ENCODE measurements around the gene CNTN1.

Gene CNTN1

DNA sequence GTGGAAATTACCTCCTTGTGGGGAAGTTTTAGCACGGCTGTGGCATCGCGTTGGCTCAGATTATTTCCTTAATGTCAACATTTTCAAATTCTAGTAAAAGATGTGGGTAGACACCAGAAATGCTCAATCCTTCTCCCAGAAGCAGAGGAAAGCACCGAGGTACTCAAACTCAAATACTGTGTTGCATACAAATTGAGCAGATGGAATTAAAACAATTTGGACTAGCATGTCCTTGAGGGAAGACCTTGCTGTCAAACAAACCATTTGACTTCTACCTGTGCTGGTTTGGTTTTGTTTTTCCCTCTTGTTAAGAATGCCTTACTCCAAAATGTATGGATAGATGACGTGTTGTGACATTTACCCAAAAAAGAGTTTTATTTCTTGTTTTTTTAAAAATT, 136.4 kb downstream of the CNTN1 start:
- no peaks in the 10 kb centered on the region for H3K36me3 Mint-ChIP-seq
- no peak overlapping the region for H3K4me3 Mint-ChIP-seq
- no peaks in the 10 kb centered on the region for H3K9me3 Mint-ChIP-seq
- H3K27ac Mint-ChIP-seq: no peak overlapping the region
- CTCF ChIA-PET: no interaction called here
- no peaks in the 10 kb centered on the region for H3K27me3 Mint-ChIP-seq
- no peaks in the 10 kb centered on the region for H3K4me1 Mint-ChIP-seq
- DNase-seq: no peak

DNA sequence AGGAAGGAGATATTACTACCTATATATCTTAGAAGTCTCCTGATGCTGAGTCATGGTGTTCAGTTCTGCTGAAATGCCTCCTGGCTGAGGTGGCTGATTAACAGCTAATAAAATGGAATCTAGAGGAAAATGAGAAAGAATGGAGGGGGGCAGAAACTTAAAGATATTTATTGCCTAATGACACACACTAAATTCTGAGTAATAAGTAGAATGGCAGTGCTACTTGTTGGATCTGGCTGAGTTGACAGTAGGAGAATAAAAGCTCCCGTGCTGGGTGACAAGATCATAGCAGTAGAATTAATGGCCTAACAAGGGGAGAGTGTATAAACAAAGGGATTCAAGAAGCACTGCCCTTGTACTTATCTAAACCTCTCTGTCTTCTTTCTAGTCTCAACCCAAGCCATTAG, 137.5 kb downstream of the CNTN1 start:
- no peak overlapping the region for H3K4me3 Mint-ChIP-seq
- H3K4me1 Mint-ChIP-seq: no peaks in the 10 kb centered on the region
- H3K36me3 Mint-ChIP-seq: no peaks in the 10 kb centered on the region
- no peak overlapping the region for H3K27ac Mint-ChIP-seq
- CTCF ChIA-PET: no interaction called here
- H3K27me3 Mint-ChIP-seq: no peaks in the 10 kb centered on the region
- no peak for DNase-seq
- no peaks in the 10 kb centered on the region for H3K9me3 Mint-ChIP-seq

DNA sequence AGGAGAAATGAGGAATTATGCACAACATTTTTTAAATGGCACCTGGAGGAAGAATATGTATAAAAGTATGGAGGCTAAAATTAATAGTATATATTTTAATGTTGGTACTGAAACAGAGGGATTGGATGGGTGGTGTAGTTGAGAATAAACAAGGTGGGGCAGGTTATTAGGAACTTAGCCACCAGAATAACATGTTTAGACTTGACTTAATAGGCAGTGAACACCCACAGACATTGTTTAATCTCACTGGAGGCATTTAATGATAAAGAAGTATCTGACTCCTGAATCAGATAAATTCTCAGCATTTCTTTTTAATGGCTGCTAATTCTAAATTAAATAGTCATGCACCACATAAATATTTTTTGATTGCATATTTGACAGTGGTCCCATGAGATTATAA, 139.7 kb downstream of the CNTN1 start:
- H3K9me3 Mint-ChIP-seq: no peaks in the 10 kb centered on the region
- no peaks in the 10 kb centered on the region for H3K27me3 Mint-ChIP-seq
- H3K4me3 Mint-ChIP-seq: no peak overlapping the region
- no peak overlapping the region for H3K27ac Mint-ChIP-seq
- CTCF ChIA-PET: no interaction called here
- H3K36me3 Mint-ChIP-seq: no peaks in the 10 kb centered on the region
- no peak for DNase-seq
- H3K4me1 Mint-ChIP-seq: no peaks in the 10 kb centered on the region

DNA sequence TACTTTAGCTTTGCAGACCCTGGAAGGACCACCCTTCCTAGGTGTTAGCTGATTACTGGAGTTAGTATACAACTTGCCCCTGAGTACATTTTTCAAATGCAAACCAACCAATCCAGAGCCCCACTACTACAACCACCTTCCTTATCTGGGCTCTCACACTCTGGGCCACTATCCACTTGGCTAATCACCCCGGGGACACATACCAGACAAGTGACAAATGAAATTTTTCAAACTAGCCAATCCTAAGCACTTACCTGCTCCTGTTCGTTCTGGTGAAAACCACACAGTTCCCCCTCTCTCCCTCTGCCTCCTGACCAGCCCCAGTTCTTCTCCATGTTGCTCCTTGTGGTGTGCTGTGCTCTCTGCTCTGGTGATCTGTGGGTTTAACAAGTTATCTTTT, 140.4 kb downstream of the CNTN1 start:
- no peak overlapping the region for H3K4me3 Mint-ChIP-seq
- no peaks in the 10 kb centered on the region for H3K36me3 Mint-ChIP-seq

DNA sequence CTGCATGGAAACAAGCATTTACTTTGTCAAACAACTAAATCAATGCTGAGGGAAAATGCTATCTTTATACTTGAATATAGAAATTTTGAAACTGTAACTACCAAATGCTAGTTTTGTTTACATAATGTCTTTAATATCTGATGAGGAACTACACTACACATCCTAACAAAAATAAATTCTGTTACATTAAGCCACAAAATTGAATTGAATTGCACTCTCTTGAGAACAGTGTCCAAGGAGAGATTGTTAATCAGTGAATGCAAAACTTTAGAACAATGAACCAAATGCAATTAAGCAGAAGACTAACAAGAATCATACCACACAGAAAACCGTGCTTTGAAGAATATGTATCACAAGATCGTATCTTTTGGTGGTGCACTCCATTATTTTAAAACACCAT, 141.6 kb downstream of the CNTN1 start:
- no peak overlapping the region for H3K27ac Mint-ChIP-seq
- H3K4me1 Mint-ChIP-seq: no peaks in the 10 kb centered on the region
- H3K36me3 Mint-ChIP-seq: no peaks in the 10 kb centered on the region
- H3K9me3 Mint-ChIP-seq: peaks cover 4% of the 10 kb centered on the region
- H3K4me3 Mint-ChIP-seq: no peak overlapping the region
- H3K27me3 Mint-ChIP-seq: no peaks in the 10 kb centered on the region
- no peak for DNase-seq
- CTCF ChIA-PET: no interaction called here

More for the DNA sequence above, 140.4 kb downstream of the CNTN1 start:
- no peaks in the 10 kb centered on the region for H3K4me1 Mint-ChIP-seq
- H3K27me3 Mint-ChIP-seq: no peaks in the 10 kb centered on the region
- DNase-seq: no peak
- no peak overlapping the region for H3K27ac Mint-ChIP-seq
- no peaks in the 10 kb centered on the region for H3K9me3 Mint-ChIP-seq
- CTCF ChIA-PET: no interaction called here

DNA sequence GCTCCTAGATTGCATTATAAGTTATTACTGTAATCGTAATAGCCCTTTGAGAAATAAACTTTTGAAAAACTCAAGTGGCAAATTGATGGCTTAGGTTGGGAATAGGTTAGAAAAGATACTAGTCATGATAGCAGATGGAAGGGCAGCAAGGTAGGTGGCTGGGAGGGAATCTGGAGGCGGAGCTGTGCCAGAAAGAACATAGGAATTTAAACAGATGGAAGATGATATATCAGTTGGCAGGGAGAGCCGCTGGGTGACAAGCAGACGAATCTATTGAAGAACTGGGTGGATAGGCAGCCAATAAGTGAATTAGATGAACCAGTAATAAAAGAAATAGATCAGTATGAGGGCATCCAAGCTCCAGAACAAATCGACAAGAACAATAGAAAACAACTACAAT, 142.1 kb downstream of the CNTN1 start:
- Mint-ChIP-seq H3K9me3 (peaks cover 4% of the 10 kb centered on the region), H3K36me3 (no peaks in the 10 kb centered on the region), H3K27ac (no peak overlapping the region), H3K4me1 (no peaks in the 10 kb centered on the region), H3K27me3 (no peaks in the 10 kb centered on the region), H3K4me3 (no peak overlapping the region)
- no peak for DNase-seq
- CTCF ChIA-PET: no interaction called here

DNA sequence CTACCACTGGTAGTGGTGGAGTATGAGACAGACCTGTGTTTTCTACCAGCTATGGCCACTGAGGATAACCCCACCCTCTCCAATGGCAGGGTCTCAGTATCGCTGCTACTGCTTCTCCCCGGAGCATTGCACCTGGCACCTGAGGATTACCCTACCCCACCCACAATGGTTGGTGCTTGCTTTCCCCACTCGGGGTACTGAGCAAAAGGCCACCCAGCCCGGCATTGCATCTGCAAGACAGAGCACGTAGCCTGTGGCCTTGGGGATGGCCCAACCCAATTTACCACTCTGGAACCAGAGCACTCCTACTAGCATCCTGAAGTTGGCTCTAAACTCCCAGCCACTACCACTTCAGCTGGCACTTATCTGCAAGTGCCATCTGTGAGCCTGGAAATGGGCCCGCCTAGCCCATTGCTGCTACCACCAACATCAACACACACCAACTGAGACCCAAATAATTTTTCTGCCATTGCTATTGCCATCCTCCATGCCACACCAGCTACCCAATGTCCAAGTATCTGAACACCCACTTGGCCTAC, 145.7 kb downstream of the CNTN1 start:
- no peaks in the 10 kb centered on the region for H3K27me3 Mint-ChIP-seq
- no peak overlapping the region for H3K27ac Mint-ChIP-seq
- no peaks in the 10 kb centered on the region for H3K4me1 Mint-ChIP-seq
- CTCF ChIA-PET: no interaction called here
- H3K9me3 Mint-ChIP-seq: peaks cover 7% of the 10 kb centered on the region
- H3K36me3 Mint-ChIP-seq: no peaks in the 10 kb centered on the region
- no peak for DNase-seq
- H3K4me3 Mint-ChIP-seq: no peak overlapping the region

DNA sequence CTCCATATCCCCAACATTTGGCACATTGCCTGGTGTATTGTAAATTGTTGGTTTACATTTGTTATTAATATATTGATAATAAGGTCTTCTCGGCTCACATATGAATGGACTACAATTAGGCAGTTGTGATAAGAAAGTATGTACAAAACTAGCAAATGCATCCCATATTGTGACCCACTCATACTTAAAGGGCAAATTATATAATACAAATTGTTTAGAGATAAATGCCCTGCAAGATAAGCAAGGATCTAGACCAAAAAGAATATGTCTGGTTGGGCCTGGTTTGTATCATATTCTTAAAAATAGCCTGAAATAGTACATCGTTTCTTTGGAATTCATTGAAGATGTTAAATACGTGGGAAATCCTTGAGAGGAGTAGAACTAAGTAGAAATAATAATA, 151.3 kb downstream of the CNTN1 start:
- Mint-ChIP-seq H3K27ac (no peak overlapping the region), H3K27me3 (no peaks in the 10 kb centered on the region)
- CTCF ChIA-PET: no interaction called here

DNA sequence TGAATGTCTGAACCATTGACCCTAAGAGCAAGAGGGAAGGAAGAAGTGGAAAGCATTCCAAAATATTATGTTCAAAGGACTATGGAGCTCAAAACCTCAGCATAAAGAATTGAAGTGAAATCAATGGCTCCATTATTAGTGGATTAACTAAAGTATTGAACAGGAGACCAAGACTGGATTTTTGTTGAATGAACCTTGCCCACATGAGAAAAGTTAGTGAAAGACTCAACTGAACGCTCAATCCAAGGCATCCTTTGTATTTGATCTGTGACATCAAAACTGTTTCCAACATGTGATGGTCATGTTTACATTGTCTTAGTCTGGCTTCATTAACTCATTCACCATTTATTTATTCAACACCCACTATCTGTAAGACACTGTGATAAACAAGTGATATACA, 161.0 kb downstream of the CNTN1 start:
- H3K4me3 Mint-ChIP-seq: no peak overlapping the region
- no peak overlapping the region for H3K27ac Mint-ChIP-seq
- CTCF ChIA-PET: no interaction called here
- DNase-seq: no peak
- H3K27me3 Mint-ChIP-seq: no peaks in the 10 kb centered on the region
- no peaks in the 10 kb centered on the region for H3K36me3 Mint-ChIP-seq
- no peaks in the 10 kb centered on the region for H3K4me1 Mint-ChIP-seq
- H3K9me3 Mint-ChIP-seq: peaks cover 4% of the 10 kb centered on the region

More for the DNA sequence above, 151.3 kb downstream of the CNTN1 start:
- no peak overlapping the region for H3K4me3 Mint-ChIP-seq
- H3K36me3 Mint-ChIP-seq: no peaks in the 10 kb centered on the region
- H3K9me3 Mint-ChIP-seq: peaks cover 6% of the 10 kb centered on the region
- no peaks in the 10 kb centered on the region for H3K4me1 Mint-ChIP-seq
- DNase-seq: no peak

DNA sequence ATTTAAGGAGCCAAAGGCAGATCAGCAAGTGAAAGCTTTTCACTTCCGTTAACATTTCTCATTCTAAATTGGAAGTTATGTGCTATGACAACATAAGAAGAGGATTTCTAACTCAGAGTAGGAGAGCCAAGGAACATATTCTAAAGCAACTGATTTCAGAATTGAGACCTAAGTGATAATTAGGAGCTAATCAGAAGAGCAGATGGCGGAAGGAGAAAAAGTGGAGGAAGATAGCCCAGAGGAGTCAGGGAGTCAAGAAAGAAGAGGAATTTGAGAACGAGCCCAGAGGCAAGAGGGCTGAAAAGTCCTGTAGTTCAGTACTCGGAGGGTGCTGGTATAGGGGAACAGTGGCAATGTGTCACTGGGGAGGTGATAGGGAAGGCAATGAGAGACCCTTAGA, 162.4 kb downstream of the CNTN1 start:
- Mint-ChIP-seq H3K4me3 (no peak overlapping the region), H3K36me3 (no peaks in the 10 kb centered on the region), H3K9me3 (peaks cover 4% of the 10 kb centered on the region), H3K27ac (no peak overlapping the region), H3K27me3 (no peaks in the 10 kb centered on the region), H3K4me1 (no peaks in the 10 kb centered on the region)
- DNase-seq: no peak
- CTCF ChIA-PET: no interaction called here

DNA sequence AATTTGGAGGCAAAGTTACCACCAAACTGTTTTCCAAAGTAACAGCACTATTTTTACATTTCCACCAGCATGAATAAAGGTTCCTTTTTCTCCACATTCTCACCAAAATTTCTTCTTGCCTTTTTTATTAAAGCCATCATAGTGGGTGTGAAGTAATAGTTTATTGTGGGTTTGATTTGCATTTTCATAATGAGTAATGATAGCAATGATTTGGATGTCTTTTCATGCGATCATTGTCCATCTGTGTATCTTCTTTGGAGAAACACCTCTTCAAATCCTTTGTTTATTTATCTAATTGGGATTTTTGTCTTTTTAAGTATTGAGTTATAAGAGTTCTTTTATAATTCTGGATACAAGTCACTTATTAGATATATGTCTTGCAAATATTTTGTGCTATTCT, 172.7 kb downstream of the CNTN1 start:
- CTCF ChIA-PET: no interaction called here
- no peaks in the 10 kb centered on the region for H3K27me3 Mint-ChIP-seq
- H3K4me1 Mint-ChIP-seq: no peaks in the 10 kb centered on the region
- no peaks in the 10 kb centered on the region for H3K36me3 Mint-ChIP-seq
- DNase-seq: no peak
- H3K9me3 Mint-ChIP-seq: no peaks in the 10 kb centered on the region
- H3K4me3 Mint-ChIP-seq: no peak overlapping the region
- H3K27ac Mint-ChIP-seq: no peak overlapping the region

DNA sequence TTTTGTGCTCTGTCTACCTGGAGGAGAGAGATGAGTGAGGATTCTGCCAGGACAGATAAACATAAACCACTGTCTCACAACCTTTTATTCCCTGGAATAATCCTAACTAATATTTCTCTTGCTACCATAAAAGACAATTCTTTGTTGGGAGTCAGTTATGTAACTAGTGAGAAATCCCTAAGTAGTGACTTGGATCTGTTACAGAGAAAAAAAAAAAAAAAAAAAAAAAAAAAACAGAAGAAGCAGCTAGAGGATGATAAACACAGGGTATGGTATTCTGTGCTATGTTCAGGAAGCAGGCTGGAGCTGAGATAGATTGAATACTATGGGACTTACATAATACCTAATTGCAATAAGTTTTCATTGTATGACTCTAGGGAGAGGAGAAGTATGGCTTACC, 178.7 kb downstream of the CNTN1 start:
- no peaks in the 10 kb centered on the region for H3K4me1 Mint-ChIP-seq
- no peaks in the 10 kb centered on the region for H3K9me3 Mint-ChIP-seq
- H3K4me3 Mint-ChIP-seq: no peak overlapping the region
- H3K27ac Mint-ChIP-seq: no peak overlapping the region
- no peaks in the 10 kb centered on the region for H3K36me3 Mint-ChIP-seq
- no peak for DNase-seq
- no peaks in the 10 kb centered on the region for H3K27me3 Mint-ChIP-seq
- CTCF ChIA-PET: no interaction called here

DNA sequence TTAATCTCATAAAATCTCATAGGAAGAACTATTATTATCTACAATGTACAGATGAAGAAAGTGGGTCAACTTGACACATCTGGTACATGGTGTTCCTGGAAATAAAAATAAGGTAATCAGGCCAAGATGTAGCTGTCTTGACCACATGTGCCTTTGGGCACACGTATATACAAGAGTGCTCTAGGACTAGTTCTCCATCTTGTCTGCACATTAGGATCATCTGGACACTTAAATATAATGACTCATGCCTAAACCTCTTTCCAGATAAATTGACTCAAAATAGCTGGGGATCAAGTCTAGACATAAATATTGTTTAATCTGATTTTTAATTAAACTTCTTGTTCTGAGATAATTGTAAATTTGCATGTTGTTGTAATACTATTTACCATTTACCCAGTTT, 182.6 kb downstream of the CNTN1 start:
- H3K36me3 Mint-ChIP-seq: no peaks in the 10 kb centered on the region
- no peak overlapping the region for H3K4me3 Mint-ChIP-seq
- no peaks in the 10 kb centered on the region for H3K4me1 Mint-ChIP-seq
- H3K27me3 Mint-ChIP-seq: no peaks in the 10 kb centered on the region
- DNase-seq: no peak
- no peaks in the 10 kb centered on the region for H3K9me3 Mint-ChIP-seq
- no peak overlapping the region for H3K27ac Mint-ChIP-seq
- CTCF ChIA-PET: interaction anchor here (0.6 kb wide), 1 partner anchor 1407 kb away, joined by 3 read pairs; no protein-coding TSS in a partner anchor

DNA sequence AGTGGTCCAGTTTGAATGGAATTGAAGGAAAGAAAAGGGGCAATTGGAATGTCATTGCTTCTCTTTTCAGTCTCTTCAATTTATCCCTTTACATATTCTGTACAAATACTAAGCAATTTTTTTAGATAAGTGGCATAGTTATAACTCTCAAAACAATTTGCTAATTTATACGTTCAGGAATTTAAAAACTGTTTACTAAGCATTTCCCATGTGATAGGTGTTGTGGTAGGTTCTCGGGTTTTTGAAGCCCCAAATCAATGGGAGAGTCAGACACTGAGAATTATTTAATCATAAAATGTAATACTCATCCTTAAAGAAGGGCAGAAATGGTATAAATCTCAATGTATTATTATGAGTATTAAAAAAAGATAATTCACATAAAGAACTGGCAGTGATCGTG, 197.1 kb downstream of the CNTN1 start:
- H3K27me3 Mint-ChIP-seq: no peaks in the 10 kb centered on the region
- DNase-seq: no peak
- no peaks in the 10 kb centered on the region for H3K36me3 Mint-ChIP-seq
- no peaks in the 10 kb centered on the region for H3K4me1 Mint-ChIP-seq
- H3K27ac Mint-ChIP-seq: no peak overlapping the region
- H3K4me3 Mint-ChIP-seq: no peak overlapping the region
- H3K9me3 Mint-ChIP-seq: no peaks in the 10 kb centered on the region
- CTCF ChIA-PET: no interaction called here

DNA sequence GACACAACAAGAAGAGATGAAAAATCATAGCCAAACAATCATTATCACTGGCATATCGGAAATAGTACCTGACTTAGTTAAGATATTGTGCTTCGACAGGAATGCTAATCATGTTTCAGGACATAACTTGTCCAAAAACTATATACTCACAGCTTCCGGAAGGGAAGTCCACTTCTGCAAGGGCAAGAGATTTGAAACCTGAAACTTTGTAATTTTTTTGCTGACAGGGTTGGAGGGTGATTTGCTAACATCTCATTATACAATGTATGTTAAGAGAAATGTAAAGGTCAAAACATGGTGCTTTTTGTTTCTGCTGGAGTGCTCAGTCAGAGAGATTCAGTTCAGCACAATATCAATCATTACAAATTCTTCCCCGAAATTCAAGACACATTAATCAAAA, 200.3 kb downstream of the CNTN1 start:
- Mint-ChIP-seq H3K9me3 (no peaks in the 10 kb centered on the region), H3K4me1 (no peaks in the 10 kb centered on the region), H3K4me3 (no peak overlapping the region), H3K36me3 (no peaks in the 10 kb centered on the region), H3K27me3 (no peaks in the 10 kb centered on the region), H3K27ac (no peak overlapping the region)
- CTCF ChIA-PET: no interaction called here
- DNase-seq: no peak

DNA sequence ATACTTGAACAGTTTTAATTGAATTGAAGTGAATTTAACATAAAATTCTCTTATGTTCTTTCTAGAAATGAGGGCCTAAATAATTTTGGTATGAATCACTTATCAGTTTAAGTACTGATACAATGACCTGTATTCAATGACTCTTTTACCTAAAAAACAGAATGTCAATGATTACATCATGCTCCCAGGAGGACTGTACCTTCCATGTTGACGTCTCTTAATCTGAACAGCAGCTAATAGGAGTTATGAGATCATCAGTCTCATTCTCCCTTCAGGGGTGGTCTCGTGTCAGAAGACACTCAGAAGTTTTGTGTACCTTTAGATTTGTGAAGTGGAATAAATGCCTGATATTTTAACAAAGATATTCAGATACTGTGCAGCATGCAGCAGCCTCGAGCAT, 206.3 kb downstream of the CNTN1 start:
- H3K4me3 Mint-ChIP-seq: no peak overlapping the region
- no peak for DNase-seq
- H3K36me3 Mint-ChIP-seq: no peaks in the 10 kb centered on the region
- CTCF ChIA-PET: no interaction called here
- H3K9me3 Mint-ChIP-seq: no peaks in the 10 kb centered on the region
- no peaks in the 10 kb centered on the region for H3K4me1 Mint-ChIP-seq
- H3K27ac Mint-ChIP-seq: no peak overlapping the region
- no peaks in the 10 kb centered on the region for H3K27me3 Mint-ChIP-seq

All from activated naive CD4-positive, alpha-beta T cell treated with anti-CD3 and anti-CD28 coated beads, Interleukin-2, amount 10 ng/mL, durations not matched to agents 7 days and 5 days (primary cell).